Left ventricle myocardium inferior (tissue), 1 donor: ENCODE data around the gene MEIS3. TPM values are rescaled to one million over a fixed set of nuclear protein-coding genes. Genes with fewer than 3 reads are reported as not detected.

ENCODE experiments used
- DNase-seq: peaks from one replicate; pipeline ENCODE4 v3.0.0-alpha.2; 2020
- H3K27ac ChIP-seq: fragments of 200-600 bp; replicated peaks from 2 replicates; pipeline ENCODE4 v1.8.0; 2021
- H3K27me3 ChIP-seq: fragments of 200-600 bp; 2 replicates; pipeline ENCODE4 v1.8.0; 2021; ENCODE audit warnings: low read depth
- H3K36me3 ChIP-seq: fragments of 200-600 bp; 2 replicates; pipeline ENCODE4 v1.8.0; 2021
- H3K4me1 ChIP-seq: fragments of 200-600 bp; 2 replicates; pipeline ENCODE4 v1.8.0; 2021
- H3K4me3 ChIP-seq: fragments of 200-600 bp; 2 replicates; pipeline ENCODE4 v1.8.0; 2021; ENCODE audit warnings: mild to moderate bottlenecking, moderate library complexity
- H3K9me3 ChIP-seq: fragments of 200-600 bp; replicated peaks from 2 replicates; pipeline ENCODE4 v1.8.0; 2021
- CTCF ChIP-seq: fragments of 200-600 bp; IDR thresholded peaks from 2 replicates; pipeline ENCODE4 v1.8.0; 2021; ENCODE audit warnings: antibody characterized with exemption, mild to moderate bottlenecking, borderline replicate concordance
- intact Hi-C: fragments of 100-400 bp; cut with micrococcal nuclease; formaldehyde crosslinking; loops from one replicate; pipeline ENCODE4 v1.11.0; 2022
- total RNA-seq: library from RNA; stranded (reverse); fragmentation: NEBNext Ultra II Directional; extraction: Animal tissue kit (Norgen Biotek cat#: 25700); gene quantifications from one replicate; pipeline ENCODE4 v1.2.1, GENCODE V29; 2021
- donor health status: DM: no; HTN: yes; CAD: no; lungs with severe emphysema.

MEIS3 gene
- total RNA-seq, 1 donor from 2014 or later, result 3.2 TPM

- Histone ChIP-seq H3K36me3 (no peaks in the 10 kb centered on the region), H3K27ac (no peak overlapping the region), H3K9me3 (no peaks in the 10 kb centered on the region), H3K4me3 (peak overlapping the region; percentile 48), H3K4me1 (peaks cover 28% of the 10 kb centered on the region), H3K27me3 (peaks cover 99% of the 10 kb centered on the region)
- TF ChIP-seq CTCF, result peak; percentile 30
- no peak for DNase-seq
- intact Hi-C loops, result no loop called here
Measured at GRCh38 chr19:47430041-47430802, 10.9 kb upstream of the MEIS3 start.

GRCh38 chr19:47429140-47429793 is 9.9 kb upstream of the MEIS3 start:
- Histone ChIP-seq H3K27ac (no peak overlapping the region), H3K27me3 (peaks cover 99% of the 10 kb centered on the region), H3K4me3 (no peak overlapping the region), H3K36me3 (no peaks in the 10 kb centered on the region), H3K9me3 (no peaks in the 10 kb centered on the region), H3K4me1 (peaks cover 28% of the 10 kb centered on the region)
- intact Hi-C loops, result loop anchor here (10.0 kb wide), 1 partner anchor 134 kb away; no protein-coding TSS in a partner anchor
- TF ChIP-seq CTCF, result no peak
- DNase-seq, result no peak

- no peak for TF ChIP-seq CTCF
- intact Hi-C loops, result loop anchor here (10.0 kb wide), 1 partner anchor 134 kb away; no protein-coding TSS in a partner anchor
Measured at GRCh38 chr19:47428177-47428894, 9.0 kb upstream of the MEIS3 start.

GRCh38 chr19:47427241-47428176 is 8.2 kb upstream of the MEIS3 start:
- peak; percentile 40 for DNase-seq
- TF ChIP-seq CTCF, result peak; percentile 85
- intact Hi-C loops, result loop anchor here (10.0 kb wide), 1 partner anchor 133 kb away; no protein-coding TSS in a partner anchor
- no peaks in the 10 kb centered on the region for H3K36me3 ChIP-seq
- peaks cover 99% of the 10 kb centered on the region for H3K27me3 ChIP-seq
- H3K27ac ChIP-seq, result no peak overlapping the region
- H3K9me3 ChIP-seq, result no peaks in the 10 kb centered on the region
- H3K4me3 ChIP-seq, result peak overlapping the region; percentile 8
- H3K4me1 ChIP-seq, result peaks cover 28% of the 10 kb centered on the region

More at GRCh38 chr19:47428177-47428894, 9.0 kb upstream of the MEIS3 start:
- no peaks in the 10 kb centered on the region for H3K36me3 ChIP-seq
- no peaks in the 10 kb centered on the region for H3K9me3 ChIP-seq
- peaks cover 28% of the 10 kb centered on the region for H3K4me1 ChIP-seq
- H3K27ac ChIP-seq, result no peak overlapping the region
- DNase-seq, result peak; percentile 85
- peak overlapping the region; percentile 8 for H3K4me3 ChIP-seq
- H3K27me3 ChIP-seq, result peaks cover 99% of the 10 kb centered on the region
